ENCODE measurements around the gene TRERF1.

TRERF1 gene

GRCh38 chr6:42222448-42222847 lies 229.3 kb downstream of the TRERF1 start:
- peaks cover 5% of the 10 kb centered on the region for H3K4me1 ChIP-seq (ENCODE audit: insufficient read depth, low read length, severe bottlenecking)
- no peak overlapping the region for H2AFZ ChIP-seq (ENCODE audit: low read length)
- H3F3A ChIP-seq (ENCODE audit: insufficient read depth, low read length), result no peaks in the 10 kb centered on the region
- H3K9ac ChIP-seq (ENCODE audit: low read length), result no peak overlapping the region
- H3K9me3 ChIP-seq (ENCODE audit: low read length), result no peaks in the 10 kb centered on the region
- H3K79me2 ChIP-seq (ENCODE audit: insufficient read depth, low read length), result peaks cover 1% of the 10 kb centered on the region
- no peaks in the 10 kb centered on the region for H3K36me3 ChIP-seq (ENCODE audit: insufficient read depth, low read length)
- no peak overlapping the region for H3K4me2 ChIP-seq (ENCODE audit: low read length)
- no peak overlapping the region for H3K27ac ChIP-seq (ENCODE audit: low read depth, low read length, poor library complexity, severe bottlenecking)
- H3K27me3 ChIP-seq (ENCODE audit: insufficient read depth, low read length), result 0 out of 2 replicates have a peak, but pooled peaks cover 4% of the 10 kb centered on the region
- TF ChIP-seq, protein P1, sequence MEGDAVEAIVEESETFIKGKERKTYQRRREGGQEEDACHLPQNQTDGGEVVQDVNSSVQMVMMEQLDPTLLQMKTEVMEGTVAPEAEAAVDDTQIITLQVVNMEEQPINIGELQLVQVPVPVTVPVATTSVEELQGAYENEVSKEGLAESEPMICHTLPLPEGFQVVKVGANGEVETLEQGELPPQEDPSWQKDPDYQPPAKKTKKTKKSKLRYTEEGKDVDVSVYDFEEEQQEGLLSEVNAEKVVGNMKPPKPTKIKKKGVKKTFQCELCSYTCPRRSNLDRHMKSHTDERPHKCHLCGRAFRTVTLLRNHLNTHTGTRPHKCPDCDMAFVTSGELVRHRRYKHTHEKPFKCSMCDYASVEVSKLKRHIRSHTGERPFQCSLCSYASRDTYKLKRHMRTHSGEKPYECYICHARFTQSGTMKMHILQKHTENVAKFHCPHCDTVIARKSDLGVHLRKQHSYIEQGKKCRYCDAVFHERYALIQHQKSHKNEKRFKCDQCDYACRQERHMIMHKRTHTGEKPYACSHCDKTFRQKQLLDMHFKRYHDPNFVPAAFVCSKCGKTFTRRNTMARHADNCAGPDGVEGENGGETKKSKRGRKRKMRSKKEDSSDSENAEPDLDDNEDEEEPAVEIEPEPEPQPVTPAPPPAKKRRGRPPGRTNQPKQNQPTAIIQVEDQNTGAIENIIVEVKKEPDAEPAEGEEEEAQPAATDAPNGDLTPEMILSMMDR (IDR thresholded peaks at IDR 0.05; ENCODE audit: low read length), result no peak
- TF ChIP-seq EZH2 (IDR thresholded peaks at IDR 0.05; ENCODE audit: borderline replicate concordance, low read length), result no peak
- H4K20me1 ChIP-seq (ENCODE audit: insufficient read depth, low read length), result no peaks in the 10 kb centered on the region
- H3K9me2 ChIP-seq (ENCODE audit: low read depth, low read length), result no peaks in the 10 kb centered on the region
- H3K4me3 ChIP-seq (ENCODE audit: low read depth, low read length, poor library complexity, severe bottlenecking), result no peak overlapping the region

DNA sequence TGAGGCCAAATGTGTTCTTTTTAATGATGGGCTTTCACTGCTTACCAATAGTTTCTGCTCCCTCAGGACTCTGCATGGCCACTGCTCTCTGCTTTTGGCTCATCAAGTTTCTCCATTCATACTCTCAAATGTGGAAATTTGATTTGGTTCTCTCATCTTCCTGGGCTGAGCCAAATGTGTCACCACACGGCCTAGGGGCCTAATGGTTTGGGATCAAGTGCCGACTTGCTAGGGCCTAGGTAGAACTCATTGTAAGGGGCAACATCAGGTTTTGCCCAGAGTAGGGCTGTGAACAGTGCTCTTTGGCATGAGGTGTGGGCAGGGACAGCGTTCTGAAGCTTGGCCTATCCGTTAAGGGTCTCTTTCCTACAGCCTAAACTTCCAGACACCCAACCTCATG lies 230.2 kb downstream of the TRERF1 start:
- H3K27me3 ChIP-seq (ENCODE audit: insufficient read depth, low read length), result 0 out of 2 replicates have a peak, but pooled peaks cover 4% of the 10 kb centered on the region
- peaks cover 11% of the 10 kb centered on the region for H3K4me1 ChIP-seq (ENCODE audit: insufficient read depth, low read length, severe bottlenecking)
- no peaks in the 10 kb centered on the region for H3F3A ChIP-seq (ENCODE audit: insufficient read depth, low read length)
- no peaks in the 10 kb centered on the region for H3K36me3 ChIP-seq (ENCODE audit: insufficient read depth, low read length)
- TF ChIP-seq, protein P1 (IDR thresholded peaks at IDR 0.05; ENCODE audit: low read length), result no peak
- H3K9me2 ChIP-seq (ENCODE audit: low read depth, low read length), result no peaks in the 10 kb centered on the region
- no peak overlapping the region for H3K9ac ChIP-seq (ENCODE audit: low read length)
- H3K79me2 ChIP-seq (ENCODE audit: insufficient read depth, low read length), result peaks cover 9% of the 10 kb centered on the region
- H3K9me3 ChIP-seq (ENCODE audit: low read length), result no peaks in the 10 kb centered on the region
- no peak overlapping the region for H2AFZ ChIP-seq (ENCODE audit: low read length)
- no peak overlapping the region for H3K4me2 ChIP-seq (ENCODE audit: low read length)
- H3K4me3 ChIP-seq (ENCODE audit: low read depth, low read length, poor library complexity, severe bottlenecking), result no peak overlapping the region
- H4K20me1 ChIP-seq (ENCODE audit: insufficient read depth, low read length), result no peaks in the 10 kb centered on the region
- H3K27ac ChIP-seq (ENCODE audit: low read depth, low read length, poor library complexity, severe bottlenecking), result no peak overlapping the region

- Histone ChIP-seq H3K9me3 (ENCODE audit: low read length) (no peaks in the 10 kb centered on the region), H3K36me3 (ENCODE audit: insufficient read depth, low read length) (no peaks in the 10 kb centered on the region), H3K27ac (ENCODE audit: low read depth, low read length, poor library complexity, severe bottlenecking) (no peak overlapping the region), H3K4me1 (ENCODE audit: insufficient read depth, low read length, severe bottlenecking) (peaks cover 16% of the 10 kb centered on the region), H3K9ac (ENCODE audit: low read length) (no peak overlapping the region), H3K9me2 (ENCODE audit: low read depth, low read length) (no peaks in the 10 kb centered on the region), H2AFZ (ENCODE audit: low read length) (no peak overlapping the region), H3K27me3 (ENCODE audit: insufficient read depth, low read length) (0 out of 2 replicates have a peak, but pooled peaks cover 4% of the 10 kb centered on the region), H3K4me3 (ENCODE audit: low read depth, low read length, poor library complexity, severe bottlenecking) (no peak overlapping the region), H4K20me1 (ENCODE audit: insufficient read depth, low read length) (no peaks in the 10 kb centered on the region), H3F3A (ENCODE audit: insufficient read depth, low read length) (no peaks in the 10 kb centered on the region), H3K4me2 (ENCODE audit: low read length) (no peak overlapping the region), H3K79me2 (ENCODE audit: insufficient read depth, low read length) (peaks cover 9% of the 10 kb centered on the region)
- TF ChIP-seq, protein P1 (IDR thresholded peaks at IDR 0.05; ENCODE audit: low read length), result no peak
- no peak for TF ChIP-seq EZH2 (IDR thresholded peaks at IDR 0.05; ENCODE audit: borderline replicate concordance, low read length)
Measured at GRCh38 chr6:42220807-42221206, 230.9 kb downstream of the TRERF1 start.

Measured in OCI-LY1 (cell line).